TTC549 (cell line): ENCODE measurements around the gene FEN1.

ENCODE experiments used
- FAIRE-seq: peaks from 2 replicates; lab custom pipeline; 2012; peaks lifted over from hg19 to GRCh38; lab: Jason Lieb, UNC

The FEN1 gene

GRCh38 chr11:61775606-61776554 lies 16.8 kb upstream of the FEN1 start:
- no peak for FAIRE-seq

- FAIRE-seq: peak; percentile 15
These were observed 16.1 kb upstream of the FEN1 start for GRCh38 chr11:61776561-61777075.

GRCh38 chr11:61777234-61778090 lies 15.2 kb upstream of the FEN1 start:
- FAIRE-seq: no peak

GRCh38 chr11:61778357-61778886 lies 14.3 kb upstream of the FEN1 start:
- FAIRE-seq: no peak

- FAIRE-seq: no peak
These were observed 13.6 kb upstream of the FEN1 start for GRCh38 chr11:61778920-61779650.

- FAIRE-seq: no peak
These were observed 12.8 kb upstream of the FEN1 start for GRCh38 chr11:61779666-61780525.

GRCh38 chr11:61780581-61781162 lies 12.0 kb upstream of the FEN1 start:
- no peak for FAIRE-seq

GRCh38 chr11:61781585-61781984 lies 11.1 kb upstream of the FEN1 start:
- no peak for FAIRE-seq

GRCh38 chr11:61782299-61782698 lies 10.4 kb upstream of the FEN1 start:
- no peak for FAIRE-seq

- FAIRE-seq: no peak
These were observed 9.9 kb upstream of the FEN1 start for GRCh38 chr11:61782841-61783240.

- no peak for FAIRE-seq
These were observed 8.8 kb upstream of the FEN1 start for GRCh38 chr11:61783717-61784505.

GRCh38 chr11:61784506-61784805 lies 8.3 kb upstream of the FEN1 start:
- no peak for FAIRE-seq

- no peak for FAIRE-seq
These were observed 6.8 kb upstream of the FEN1 start for GRCh38 chr11:61785837-61786402.

GRCh38 chr11:61787928-61788491 lies 4.7 kb upstream of the FEN1 start:
- FAIRE-seq: no peak

- no peak for FAIRE-seq
These were observed 888 bp upstream of the FEN1 start for GRCh38 chr11:61791737-61792309.

GRCh38 chr11:61793083-61793828 lies 545 bp downstream of the FEN1 start:
- no peak for FAIRE-seq

GRCh38 chr11:61793829-61794204 lies 1.1 kb downstream of the FEN1 start:
- no peak for FAIRE-seq

- no peak for FAIRE-seq
These were observed 1.9 kb downstream of the FEN1 start for GRCh38 chr11:61794579-61794978.
